H1 (cell line): ENCODE results near the gene ADPRH. TPM values are rescaled to one million over a fixed set of nuclear protein-coding genes. Genes with fewer than 3 reads are reported as not detected.

ENCODE experiments used
- CTCF ChIA-PET: fragments of 300-600 bp; sonication (Branson Sonifier 250); formaldehyde crosslinking; loops from one replicate; lab custom pipeline; 2021; ENCODE audit not compliant: partially characterized antibody; lab: Charles Lee
- POLR2A ChIA-PET: fragments of 300-600 bp; sonication (Branson Sonifier 250); formaldehyde crosslinking; loops from one replicate; lab custom pipeline; 2021; ENCODE audit warnings: inconsistent platforms; ENCODE audit not compliant: partially characterized antibody; lab: Charles Lee
- DNase-seq, 2 experiments: peaks; one replicate each; pipeline versions ENCODE4 v3.0.0 to v3.0.0-alpha.2; 2010 to 2022; ENCODE audit warnings: low spot score in 2 of 2, low read depth in 1 of 2, mixed read lengths in 1 of 2
- FAIRE-seq: peaks from 2 replicates; lab custom pipeline; 2011; peaks lifted over from hg19 to GRCh38; lab: Jason Lieb, UNC
- H2AFZ ChIP-seq: 2 replicates; pipeline ENCODE4 v1.8.1; 2012; ENCODE audit warnings: low read length, inconsistent platforms
- H2AK5ac ChIP-seq: 2 replicates; pipeline ENCODE4 v1.6.1; 2013; ENCODE audit warnings: low read depth, low read length
- H2BK120ac ChIP-seq: replicated peaks from 2 replicates; pipeline ENCODE3; 2013; ENCODE audit warnings: low read depth, low read length, inconsistent platforms
- H2BK12ac ChIP-seq: 2 replicates; pipeline ENCODE4 v1.6.1; 2013; ENCODE audit warnings: low read depth, low read length
- H2BK15ac ChIP-seq: 2 replicates; pipeline ENCODE4 v1.6.1; 2013; ENCODE audit warnings: low read length
- H2BK20ac ChIP-seq: 2 replicates; pipeline ENCODE4 v1.6.1; 2013; ENCODE audit warnings: low read length
- H2BK5ac ChIP-seq: 2 replicates; pipeline ENCODE4 v1.6.1; 2013; ENCODE audit warnings: low read depth, low read length
- H3K14ac ChIP-seq: 2 replicates; pipeline ENCODE4 v1.6.1; 2013; ENCODE audit warnings: inconsistent platforms; ENCODE audit not compliant: insufficient read length
- H3K18ac ChIP-seq: 2 replicates; pipeline ENCODE4 v1.6.1; 2013; ENCODE audit warnings: low read length; ENCODE audit errors: extremely low read depth
- H3K23ac ChIP-seq: 2 replicates; pipeline ENCODE4 v1.6.1; 2013; ENCODE audit warnings: inconsistent platforms; ENCODE audit not compliant: insufficient read length
- H3K23me2 ChIP-seq: 2 replicates; pipeline ENCODE4 v1.6.1; 2013; ENCODE audit warnings: low read depth, low read length
- H3K27ac ChIP-seq: 2 replicates; pipeline ENCODE4 v1.6.1; 2011; ENCODE audit warnings: low read depth, low read length, inconsistent platforms
- H3K27me3 ChIP-seq, 4 experiments: replicated peaks in 1 of 4; 1 replicate in 1 of 4; 2 replicates in 3 of 4; pipeline versions ENCODE4 v1.6.1 to v1.8.1; 2011 to 2013; ENCODE audit warnings: low read length in 3 of 4, mild to moderate bottlenecking in 3 of 4, inconsistent platforms in 2 of 4, mixed read lengths in 2 of 4, moderate library complexity in 1 of 4; ENCODE audit not compliant: control insufficient read depth in 3 of 4, insufficient read depth in 3 of 4; ENCODE audit errors: extremely low read depth in 1 of 4
- H3K36me3 ChIP-seq, 4 experiments: 2 replicates each; pipeline versions ENCODE4 v1.6.1 to v1.8.1; 2011 to 2013; ENCODE audit warnings: mild to moderate bottlenecking in 4 of 4, low read length in 3 of 4, moderate library complexity in 2 of 4, control low read depth in 1 of 4, inconsistent platforms in 1 of 4; ENCODE audit not compliant: insufficient read depth in 4 of 4, control insufficient read depth in 2 of 4
- H3K4ac ChIP-seq: replicated peaks from 2 replicates; pipeline ENCODE3; 2013; ENCODE audit warnings: low read length, low read depth, mixed read lengths, inconsistent platforms; ENCODE audit not compliant: insufficient read length
- H3K4me1 ChIP-seq, 4 experiments: replicated peaks in 1 of 4; 1 replicate in 1 of 4; 2 replicates in 3 of 4; pipeline versions ENCODE4 v1.6.1 to v1.8.1; 2011 to 2013; ENCODE audit warnings: low read length in 3 of 4, inconsistent platforms in 2 of 4, mixed read lengths in 1 of 4; ENCODE audit not compliant: insufficient read depth in 4 of 4, control insufficient read depth in 3 of 4
- H3K4me2 ChIP-seq, 2 experiments: 2 replicates each; pipeline versions ENCODE4 v1.6.1 to v1.8.1; 2011 to 2013; ENCODE audit warnings: low read depth in 2 of 2, low read length in 2 of 2, control low read depth in 1 of 2, inconsistent platforms in 1 of 2, mild to moderate bottlenecking in 1 of 2; ENCODE audit not compliant: insufficient read depth in 1 of 2
- H3K4me3 ChIP-seq, 4 experiments: fragments of 200-600, 300-600 bp in 1 of 4; sonication (generic), shearing (Covaris generic), sonication (Bioruptor Twin) in 1 of 4; 2 replicates each; pipeline versions ENCODE4 v1.5.1 to v1.8.1; 2011 to 2016; ENCODE audit warnings: low read length in 4 of 4, low read depth in 3 of 4, control low read depth in 2 of 4, inconsistent platforms in 2 of 4, mild to moderate bottlenecking in 2 of 4, mixed read lengths in 1 of 4, moderate library complexity in 1 of 4; ENCODE audit not compliant: insufficient read depth in 2 of 4; ENCODE audit errors: extremely low read depth in 1 of 4
- H3K56ac ChIP-seq: replicated peaks from 2 replicates; pipeline ENCODE3; 2013; ENCODE audit warnings: low read depth, mild to moderate bottlenecking, mixed read lengths, low read length, inconsistent platforms; ENCODE audit not compliant: insufficient read length
- H3K79me1 ChIP-seq: 2 replicates; pipeline ENCODE4 v1.6.1; 2013; ENCODE audit warnings: low read depth, low read length, control low read depth
- H3K79me2 ChIP-seq, 2 experiments: 2 replicates each; pipeline versions ENCODE4 v1.6.1 to v1.8.1; 2012 to 2013; ENCODE audit warnings: low read length in 2 of 2, mild to moderate bottlenecking in 2 of 2, inconsistent platforms in 1 of 2; ENCODE audit not compliant: insufficient read depth in 2 of 2, control insufficient read depth in 1 of 2
- H3K9ac ChIP-seq, 4 experiments: replicated peaks in 1 of 4; 1 replicate in 1 of 4; 2 replicates in 3 of 4; pipeline versions ENCODE4 v1.6.1 to v1.8.1; 2011 to 2013; ENCODE audit warnings: low read depth in 3 of 4, low read length in 3 of 4, control low read depth in 2 of 4, mild to moderate bottlenecking in 2 of 4, moderate library complexity in 2 of 4, inconsistent platforms in 1 of 4; ENCODE audit errors: extremely low read depth in 1 of 4
- H3K9me3 ChIP-seq, 2 experiments: 2 replicates each; pipeline versions ENCODE4 v1.6.1 to v1.8.1; 2012 to 2013; ENCODE audit warnings: mild to moderate bottlenecking in 2 of 2, moderate library complexity in 2 of 2, control low read depth in 1 of 2, inconsistent platforms in 1 of 2, low read depth in 1 of 2, low read length in 1 of 2, mixed read lengths in 1 of 2; ENCODE audit not compliant: insufficient read depth in 2 of 2
- H4K20me1 ChIP-seq, 2 experiments: replicated peaks in 1 of 2; 2 replicates each; pipeline versions ENCODE3 to v1.8.1; 2011 to 2013; ENCODE audit warnings: inconsistent platforms in 2 of 2, low read length in 2 of 2, mild to moderate bottlenecking in 1 of 2; ENCODE audit not compliant: insufficient read depth in 2 of 2, control insufficient read depth in 1 of 2
- H4K5ac ChIP-seq: 2 replicates; pipeline ENCODE4 v1.6.1; 2013; ENCODE audit warnings: low read length, low read depth, mixed read lengths, inconsistent platforms; ENCODE audit not compliant: insufficient read length
- H4K8ac ChIP-seq: 2 replicates; pipeline ENCODE4 v1.8.0; 2013; ENCODE audit warnings: mild to moderate bottlenecking, moderate library complexity, low read length, inconsistent platforms; ENCODE audit not compliant: insufficient read depth; ENCODE audit errors: extremely low read depth
- H4K91ac ChIP-seq: replicated peaks from 2 replicates; pipeline ENCODE3; 2013; ENCODE audit warnings: low read length, mixed read lengths, inconsistent platforms; ENCODE audit not compliant: insufficient read length
- MAX ChIP-seq: IDR thresholded peaks from 2 replicates; pipeline ENCODE4 v1.6.1; 2012; ENCODE audit warnings: inconsistent platforms
- RBBP5 ChIP-seq: IDR thresholded peaks from 2 replicates; pipeline ENCODE4 v1.7.1; 2012; ENCODE audit warnings: low read depth, mild to moderate bottlenecking, inconsistent platforms, low read length, moderate library complexity, borderline replicate concordance
- SRF ChIP-seq: IDR thresholded peaks from 2 replicates; pipeline ENCODE4 v1.6.1; 2011; ENCODE audit warnings: mild to moderate bottlenecking, low read depth, low read length, moderate library complexity
- whole genome bisulfite sequencing, 2 experiments: shearing (Covaris generic) in 1 of 2; methylation state at CpG; one replicate each; pipeline versions ENCODE4 v1.1.6 to v1.1.7; 2013 to 2015; ENCODE audit warnings: low lambda C conversion rate in 2 of 2, mixed read lengths in 2 of 2, inconsistent platforms in 1 of 2, low coverage in 1 of 2, missing lambda C conversion rate in 1 of 2; ENCODE audit not compliant: insufficient replicate concordance in 2 of 2, insufficient coverage in 1 of 2, insufficient read length in 1 of 2; ENCODE audit errors: extremely low coverage in 1 of 2, missing lambda C conversion rate in 1 of 2; 5-methylcytosine and 5-hydroxymethylcytosine counted together
- polyA plus RNA-seq, 7 experiments: library from polyadenylated mRNA; depleted of rRNA in 3 of 7; stranded (reverse) in 5 of 7; unstranded in 2 of 7; fragments of >200 nt in 5 of 7; fragments of 200-250 nt in 2 of 7; gene quantifications; 1 replicate in 5 of 7; 2 replicates in 1 of 7; 4 replicates in 1 of 7; pipeline versions ENCODE4 v1.2.1 to v1.2.3, GENCODE V29; 2011 to 2013; ENCODE audit warnings: missing spikeins in 2 of 7, mixed read lengths in 2 of 7
- total RNA-seq: library from RNA; stranded (reverse); fragmentation: NEBNext Ultra II Directional; extraction: Animal tissue kit (Norgen Biotek cat#: 25700); gene quantifications from 2 replicates; pipeline ENCODE4 v1.2.1, GENCODE V29; 2021

Gene ADPRH
- total and polyA plus RNA-seq, 2 of the 8 experiments (the other 6 are each of a cell fraction or from before 2014, with no cell fraction given): 2.6 to 4.2 TPM

GRCh38 chr3:119589102-119589773 is 9.9 kb downstream of the ADPRH start:
- H2AK5ac ChIP-seq: peak overlapping the region; percentile 69
- no peak overlapping the region for H3K56ac ChIP-seq
- H2BK120ac ChIP-seq: peak overlapping the region; percentile 65
- CTCF ChIA-PET: interaction anchor here (1.1 to 3.7 kb wide), 2 partner anchors 11 to 92 kb away, joined by 4 to 23 read pairs; no protein-coding TSS in a partner anchor
- no peak overlapping the region for H3K14ac ChIP-seq
- no peaks in the 10 kb centered on the region for H3K79me1 ChIP-seq
- peaks cover 1 to 9% (median 5%) of the 10 kb centered on the region in 4 experiments; a peak in 4 of 7 replicates for H3K4me1 ChIP-seq
- H3K23ac ChIP-seq: no peak overlapping the region
- no peaks in the 10 kb centered on the region for H3K27me3 ChIP-seq
- no peak overlapping the region; the same call in 1 of the 2 replicates for H4K8ac ChIP-seq
- no peak for FAIRE-seq
- no peak overlapping the region for H2BK20ac ChIP-seq
- DNase-seq: no peak
- no peaks in the 10 kb centered on the region for H3K9me3 ChIP-seq
- H4K20me1 ChIP-seq: no peaks in the 10 kb centered on the region
- no peaks in the 10 kb centered on the region for H3K36me3 ChIP-seq
- POLR2A ChIA-PET: interaction anchor here (2.9 kb wide), 1 partner anchor 9 kb away, joined by 10 read pairs; the partner anchor contains the start of gene ADPRH
- H3K9ac ChIP-seq: no peak overlapping the region
- H3K23me2 ChIP-seq: no peaks in the 10 kb centered on the region
- H2BK5ac ChIP-seq: no peak overlapping the region
- H3K4me3 ChIP-seq: no peak overlapping the region
- H3K4me2 ChIP-seq: peak overlapping the region in 1 of 2 experiments; percentile 40; a peak in 1 of 4 replicates
- WGBS, 2 experiments: 68% methylated on average over 5 of the region's 6 CpGs; no CpG with 5 or more reads in 1 of the 2 experiments
- H4K91ac ChIP-seq: peak overlapping the region; percentile 66
- H2AFZ ChIP-seq: no peak overlapping the region
- no peak overlapping the region for H3K27ac ChIP-seq
- H3K79me2 ChIP-seq: no peaks in the 10 kb centered on the region
- 0 out of 2 replicates have a peak overlapping the region, but pooled peaks have one; percentile 66 for H2BK15ac ChIP-seq
- no peak for TF ChIP-seq MAX
- no peak for TF ChIP-seq SRF
- TF ChIP-seq RBBP5: no peak
- H3K18ac ChIP-seq: peak overlapping the region; percentile 57; the same call in 1 of the 2 replicates
- no peak overlapping the region for H3K4ac ChIP-seq
- H4K5ac ChIP-seq: peak overlapping the region; percentile 54
- peak overlapping the region; percentile 89; the same call in 1 of the 2 replicates for H2BK12ac ChIP-seq
